ENCODE measurements around the gene ERCC4. TPM values are rescaled to one million over a fixed set of nuclear protein-coding genes. Genes with fewer than 3 reads are reported as not detected.

Gene ERCC4
- total RNA-seq, 1 donor from 2014 or later: 18.4 TPM

DNA sequence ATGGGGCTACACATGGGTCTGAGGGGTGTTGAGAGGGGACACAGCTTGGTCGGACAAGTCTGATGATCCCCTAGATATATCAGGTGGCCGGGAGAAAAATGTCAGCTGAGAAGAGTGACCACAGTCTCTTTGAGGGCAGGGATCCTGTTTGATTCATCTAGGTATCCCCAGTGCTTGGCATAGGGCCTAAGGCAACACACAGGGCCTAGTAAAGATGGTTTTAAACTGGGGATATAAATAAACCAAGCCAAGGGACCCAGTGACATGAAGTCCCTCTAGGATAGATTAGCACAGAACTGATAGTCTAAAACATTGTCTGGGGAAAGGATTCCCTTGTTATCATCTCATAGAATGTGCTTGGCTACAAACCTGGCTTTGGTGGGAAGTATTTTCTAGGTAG is 1.4 kb downstream of the ERCC4 start:
- Mint-ChIP-seq H3K27ac (peak overlapping the region; percentile 94), H3K4me3 (peak overlapping the region; percentile 95), H3K36me3 (ENCODE audit: low read depth) (peaks cover 6% of the 10 kb centered on the region), H3K4me1 (peaks cover 23% of the 10 kb centered on the region), H3K9me3 (no peaks in the 10 kb centered on the region), H3K27me3 (peaks cover 11% of the 10 kb centered on the region)
- intact Hi-C loops (cut with micrococcal nuclease): loop anchor here (2.0 to 5.0 kb wide), 3 partner anchors 151 to 711 kb away; partner anchors contain the start of genes BFAR, MRTFB and PARN
- DNase-seq: no peak

GRCh38 chr16:13923703-13924298 is 3.8 kb downstream of the ERCC4 start:
- H3K4me1 Mint-ChIP-seq: peaks cover 22% of the 10 kb centered on the region
- no peak overlapping the region for H3K4me3 Mint-ChIP-seq
- H3K27ac Mint-ChIP-seq: no peak overlapping the region
- no peak for DNase-seq
- intact Hi-C loops (cut with micrococcal nuclease): loop anchor here (2.0 to 5.0 kb wide), 3 partner anchors 148 to 708 kb away; partner anchors contain the start of genes BFAR, MRTFB and PARN
- H3K27me3 Mint-ChIP-seq: no peaks in the 10 kb centered on the region
- no peaks in the 10 kb centered on the region for H3K9me3 Mint-ChIP-seq
- peaks cover 13% of the 10 kb centered on the region for H3K36me3 Mint-ChIP-seq (ENCODE audit: low read depth)

DNA sequence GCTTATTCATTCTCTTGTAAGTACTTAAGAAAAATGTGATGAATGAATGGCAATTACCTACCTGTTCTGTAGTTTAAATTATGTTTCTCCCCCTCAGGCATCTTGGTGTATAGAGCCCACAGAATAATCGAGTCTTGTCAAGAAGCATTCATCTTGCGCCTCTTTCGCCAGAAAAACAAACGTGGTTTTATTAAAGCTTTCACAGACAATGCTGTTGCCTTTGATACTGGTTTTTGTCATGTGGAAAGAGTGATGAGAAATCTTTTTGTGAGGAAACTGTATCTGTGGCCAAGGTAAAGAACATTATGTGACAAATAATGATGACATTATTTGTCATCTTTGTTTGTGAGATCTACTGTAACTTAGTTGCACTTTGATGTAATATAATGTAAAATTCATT is 6.5 kb downstream of the ERCC4 start:
- peaks cover 17% of the 10 kb centered on the region for H3K36me3 Mint-ChIP-seq (ENCODE audit: low read depth)
- peak overlapping the region; percentile 2 for H3K27ac Mint-ChIP-seq
- intact Hi-C loops (cut with micrococcal nuclease): no loop called here
- H3K9me3 Mint-ChIP-seq: no peaks in the 10 kb centered on the region
- no peaks in the 10 kb centered on the region for H3K27me3 Mint-ChIP-seq
- no peak overlapping the region for H3K4me3 Mint-ChIP-seq
- H3K4me1 Mint-ChIP-seq: peaks cover 5% of the 10 kb centered on the region
- no peak for DNase-seq

DNA sequence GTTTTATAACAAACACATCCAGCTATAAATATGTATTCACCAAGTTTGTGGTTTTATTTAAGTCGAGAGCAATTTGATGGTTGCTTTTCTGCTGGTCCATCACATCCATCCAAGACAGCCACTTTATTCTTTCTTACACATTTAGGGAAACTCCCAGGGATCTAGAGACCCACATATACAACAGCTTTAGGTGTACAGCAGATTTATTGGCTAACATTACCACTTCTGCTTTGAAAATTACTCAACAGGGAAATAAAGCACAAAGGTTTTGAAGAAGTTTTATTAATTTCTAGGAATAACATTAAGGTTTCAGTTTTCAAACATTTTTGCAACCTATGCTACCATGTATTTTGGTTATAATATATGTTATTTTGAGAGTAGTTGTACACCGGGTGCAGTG is 6.9 kb downstream of the ERCC4 start:
- Mint-ChIP-seq H3K9me3 (no peaks in the 10 kb centered on the region), H3K36me3 (ENCODE audit: low read depth) (peaks cover 17% of the 10 kb centered on the region), H3K4me1 (peaks cover 5% of the 10 kb centered on the region), H3K27ac (no peak overlapping the region), H3K27me3 (no peaks in the 10 kb centered on the region), H3K4me3 (no peak overlapping the region)
- no peak for DNase-seq
- intact Hi-C loops (cut with micrococcal nuclease): no loop called here

DNA sequence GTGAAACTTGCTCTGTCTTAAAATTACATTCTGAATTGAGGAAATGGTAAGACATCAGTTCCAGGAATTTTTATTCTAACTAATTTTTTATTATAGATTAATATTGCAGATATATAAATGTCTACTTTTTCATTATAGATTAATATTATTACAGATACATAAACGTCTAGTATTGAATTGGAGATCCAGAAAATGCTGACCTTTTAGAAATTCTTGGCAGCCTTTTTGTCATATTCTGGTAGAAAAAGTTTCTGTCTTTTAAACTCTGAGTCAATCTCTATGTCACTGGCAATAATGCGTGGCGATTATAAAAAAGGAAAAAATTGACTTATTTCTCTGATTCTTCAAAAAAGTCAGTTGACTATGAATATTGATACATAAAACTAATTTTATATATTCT is 8.7 kb downstream of the ERCC4 start:
- no peak for DNase-seq
- H3K9me3 Mint-ChIP-seq: no peaks in the 10 kb centered on the region
- H3K4me3 Mint-ChIP-seq: no peak overlapping the region
- H3K27me3 Mint-ChIP-seq: no peaks in the 10 kb centered on the region
- H3K36me3 Mint-ChIP-seq (ENCODE audit: low read depth): peaks cover 20% of the 10 kb centered on the region
- peaks cover 5% of the 10 kb centered on the region for H3K4me1 Mint-ChIP-seq
- no peak overlapping the region for H3K27ac Mint-ChIP-seq
- intact Hi-C loops (cut with micrococcal nuclease): no loop called here

- intact Hi-C loops (cut with micrococcal nuclease): no loop called here
- H3K4me1 Mint-ChIP-seq: peaks cover 7% of the 10 kb centered on the region
- no peaks in the 10 kb centered on the region for H3K9me3 Mint-ChIP-seq
- H3K36me3 Mint-ChIP-seq (ENCODE audit: low read depth): peaks cover 34% of the 10 kb centered on the region
- DNase-seq: no peak
- H3K27ac Mint-ChIP-seq: no peak overlapping the region
- no peaks in the 10 kb centered on the region for H3K27me3 Mint-ChIP-seq
- H3K4me3 Mint-ChIP-seq: no peak overlapping the region
These were observed 11.9 kb downstream of the ERCC4 start for GRCh38 chr16:13931845-13932244.

GRCh38 chr16:13935408-13935807 is 15.5 kb downstream of the ERCC4 start:
- Mint-ChIP-seq H3K4me3 (no peak overlapping the region), H3K27me3 (no peaks in the 10 kb centered on the region), H3K4me1 (peaks cover 13% of the 10 kb centered on the region), H3K36me3 (ENCODE audit: low read depth) (peaks cover 43% of the 10 kb centered on the region), H3K27ac (no peak overlapping the region), H3K9me3 (no peaks in the 10 kb centered on the region)
- intact Hi-C loops (cut with micrococcal nuclease): no loop called here
- peak; percentile 68 for DNase-seq

GRCh38 chr16:13936155-13936554 is 16.2 kb downstream of the ERCC4 start:
- intact Hi-C loops (cut with micrococcal nuclease): no loop called here
- Mint-ChIP-seq H3K9me3 (no peaks in the 10 kb centered on the region), H3K36me3 (ENCODE audit: low read depth) (peaks cover 40% of the 10 kb centered on the region), H3K4me3 (no peak overlapping the region), H3K4me1 (peaks cover 13% of the 10 kb centered on the region), H3K27me3 (no peaks in the 10 kb centered on the region), H3K27ac (peak overlapping the region; percentile 35)
- no peak for DNase-seq

GRCh38 chr16:13936596-13937081 is 16.7 kb downstream of the ERCC4 start:
- DNase-seq: no peak

DNA sequence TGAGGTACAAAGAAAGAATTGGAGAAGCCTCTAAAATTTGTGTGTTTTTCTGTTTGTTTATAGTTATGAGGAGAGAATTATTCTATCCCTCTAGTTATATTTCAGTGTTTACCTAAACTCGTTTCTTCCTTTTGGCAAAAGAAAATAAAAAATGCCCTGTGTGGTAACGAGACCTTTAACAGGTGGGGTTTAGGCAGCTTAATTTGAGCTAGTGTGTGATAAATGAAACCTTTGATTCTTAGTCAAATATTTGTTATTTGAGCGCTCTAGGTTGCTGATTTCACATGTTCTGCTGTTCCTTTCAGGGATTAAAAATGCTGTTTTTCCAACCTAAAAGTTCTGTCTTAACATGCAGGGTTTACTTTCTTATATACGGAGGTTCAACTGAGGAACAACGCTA is 17.5 kb downstream of the ERCC4 start:
- Mint-ChIP-seq H3K27me3 (no peaks in the 10 kb centered on the region), H3K36me3 (ENCODE audit: low read depth) (peaks cover 36% of the 10 kb centered on the region), H3K4me3 (no peak overlapping the region), H3K4me1 (peaks cover 13% of the 10 kb centered on the region), H3K27ac (no peak overlapping the region), H3K9me3 (no peaks in the 10 kb centered on the region)
- no peak for DNase-seq
- intact Hi-C loops (cut with micrococcal nuclease): no loop called here

More at GRCh38 chr16:13936596-13937081, 16.7 kb downstream of the ERCC4 start:
- Mint-ChIP-seq H3K27ac (peak overlapping the region; percentile 35), H3K27me3 (no peaks in the 10 kb centered on the region), H3K36me3 (ENCODE audit: low read depth) (peaks cover 40% of the 10 kb centered on the region), H3K4me1 (peaks cover 13% of the 10 kb centered on the region), H3K4me3 (no peak overlapping the region), H3K9me3 (no peaks in the 10 kb centered on the region)
- intact Hi-C loops (cut with micrococcal nuclease): no loop called here

DNA sequence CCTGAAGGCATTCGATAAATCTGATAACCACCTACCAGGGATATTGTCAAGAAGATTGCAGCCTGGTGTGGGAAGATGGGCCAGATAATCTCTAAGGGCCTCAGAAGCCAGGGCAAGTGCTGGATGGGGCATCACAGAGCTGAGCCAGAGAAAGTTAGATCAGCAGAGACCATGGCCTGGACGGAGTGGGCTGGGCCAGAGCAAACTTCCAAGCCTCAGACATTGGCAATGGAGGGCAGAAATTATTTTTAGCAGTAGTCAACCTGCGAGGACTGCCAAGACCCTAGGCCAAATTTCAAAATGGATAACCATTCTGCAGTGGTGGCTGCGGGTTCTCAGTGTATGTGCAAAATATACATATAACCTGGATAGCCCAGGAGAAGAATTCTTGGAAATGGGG is 18.5 kb downstream of the ERCC4 start:
- DNase-seq: no peak
- intact Hi-C loops (cut with micrococcal nuclease): no loop called here
- Mint-ChIP-seq H3K27ac (no peak overlapping the region), H3K4me3 (no peak overlapping the region), H3K27me3 (no peaks in the 10 kb centered on the region), H3K9me3 (no peaks in the 10 kb centered on the region), H3K4me1 (peaks cover 13% of the 10 kb centered on the region), H3K36me3 (ENCODE audit: low read depth) (peaks cover 43% of the 10 kb centered on the region)

- peaks cover 13% of the 10 kb centered on the region for H3K4me1 Mint-ChIP-seq
- intact Hi-C loops (cut with micrococcal nuclease): no loop called here
- no peaks in the 10 kb centered on the region for H3K27me3 Mint-ChIP-seq
- H3K9me3 Mint-ChIP-seq: no peaks in the 10 kb centered on the region
- no peak for DNase-seq
- H3K36me3 Mint-ChIP-seq (ENCODE audit: low read depth): peaks cover 42% of the 10 kb centered on the region
- H3K4me3 Mint-ChIP-seq: no peak overlapping the region
- no peak overlapping the region for H3K27ac Mint-ChIP-seq
These were observed 19.9 kb downstream of the ERCC4 start for GRCh38 chr16:13939821-13940220.

GRCh38 chr16:13940397-13940933 is 20.5 kb downstream of the ERCC4 start:
- Mint-ChIP-seq H3K36me3 (ENCODE audit: low read depth) (peaks cover 40% of the 10 kb centered on the region), H3K27me3 (no peaks in the 10 kb centered on the region), H3K4me3 (no peak overlapping the region), H3K4me1 (peaks cover 13% of the 10 kb centered on the region), H3K9me3 (no peaks in the 10 kb centered on the region), H3K27ac (no peak overlapping the region)
- intact Hi-C loops (cut with micrococcal nuclease): no loop called here
- no peak for DNase-seq

- no peaks in the 10 kb centered on the region for H3K27me3 Mint-ChIP-seq
These were observed 24.9 kb downstream of the ERCC4 start for GRCh38 chr16:13944816-13945215.

More at GRCh38 chr16:13944816-13945215, 24.9 kb downstream of the ERCC4 start:
- Mint-ChIP-seq H3K36me3 (ENCODE audit: low read depth) (peaks cover 40% of the 10 kb centered on the region), H3K4me1 (no peaks in the 10 kb centered on the region), H3K9me3 (no peaks in the 10 kb centered on the region), H3K4me3 (no peak overlapping the region), H3K27ac (no peak overlapping the region)
- DNase-seq: no peak
- intact Hi-C loops (cut with micrococcal nuclease): no loop called here

Data from activated CD4-positive, alpha-beta T cell treated with anti-CD3 and anti-CD28 coated beads, Interleukin-2, amount 10 ng/mL, durations not matched to agents 24 days and 14 days (primary cell).